Transverse colon (tissue), 4 donors: ENCODE measurements around the gene DGKD. TPM values are rescaled to one million over a fixed set of nuclear protein-coding genes. Genes with fewer than 3 reads are reported as not detected.

Source experiments
- DNase-seq: peaks from one replicate; pipeline ENCODE4 v3.0.0-alpha.2; 2019
- H3K27ac ChIP-seq, 4 donors: fragments of 200-600 bp; sonication (generic); 2 replicates each; pipeline ENCODE4 v1.5.1; 2016 to 2018; ENCODE audit warnings: inconsistent platforms in 4 of 4
- H3K27me3 ChIP-seq: fragments of 200-600 bp; sonication (generic); 2 replicates; pipeline ENCODE4 v1.5.1; 2017; ENCODE audit warnings: inconsistent platforms
- H3K36me3 ChIP-seq, 4 donors: fragments of 200-600 bp; sonication (generic); 2 replicates each; pipeline ENCODE4 v1.5.1; 2017 to 2019; ENCODE audit warnings: inconsistent platforms in 4 of 4
- H3K4me1 ChIP-seq, 4 donors: fragments of 200-600 bp; sonication (generic); 2 replicates each; pipeline ENCODE4 v1.5.1; 2017 to 2020; ENCODE audit warnings: inconsistent platforms in 4 of 4
- H3K4me3 ChIP-seq, 4 donors: fragments of 200-600 bp; sonication (generic); 1 replicate in 1 of 4; 2 replicates in 3 of 4; pipeline versions ENCODE4 v1.5.1 to v1.6.1; 2017 to 2019; ENCODE audit warnings: inconsistent platforms in 4 of 4
- H3K9me3 ChIP-seq, 2 donors: fragments of 200-600 bp; sonication (generic); 2 replicates each; pipeline ENCODE4 v1.5.1; 2017 to 2019; ENCODE audit warnings: inconsistent platforms in 2 of 2
- CTCF ChIP-seq, 5 experiments: fragments of 200-600 bp in 3 of 5; fragments of 450-650 bp in 2 of 5; sonication (generic) in 3 of 5; IDR thresholded peaks; 1 replicate in 2 of 5; 2 replicates in 3 of 5; pipeline ENCODE4 v1.5.1; 2016 to 2017; ENCODE audit warnings: antibody characterized with exemption in 5 of 5, inconsistent platforms in 3 of 5, mild to moderate bottlenecking in 2 of 5, moderate library complexity in 1 of 5
- EP300 ChIP-seq: sonication (generic); formaldehyde crosslinking; IDR thresholded peaks from one replicate; pipeline ENCODE4 v1.6.1; 2017; ENCODE audit warnings: antibody characterized with exemption, low read depth
- POLR2A ChIP-seq: fragments of 450-650 bp; IDR thresholded peaks from one replicate; pipeline ENCODE4 v1.6.1; 2016; ENCODE audit warnings: antibody characterized with exemption, mild to moderate bottlenecking, moderate library complexity
- POLR2AphosphoS5 ChIP-seq, 3 donors: sonication (generic); formaldehyde crosslinking; IDR thresholded peaks; one replicate each; pipeline ENCODE4 v1.6.1; 2016; ENCODE audit warnings: antibody characterized with exemption in 3 of 3
- WGBS, 2 donors: methylation state at CpG; one replicate each; pipeline ENCODE4 v1.1.5; 2018; ENCODE audit warnings: low coverage in 1 of 2; 5-methylcytosine and 5-hydroxymethylcytosine counted together
- in situ Hi-C, 4 donors: fragments of 200-750 bp; cut with MboI; loops; one replicate each; pipeline versions ENCODE4 v1.15.0 to v1.15.1; 2017; ENCODE audit warnings: low sequenced_read_pairs in 3 of 4, low pct_ligation_motif_present in 1 of 4, low pct_unique_long_range_greater_than_20kb in 1 of 4
- intact Hi-C: fragments of 100-400 bp; cut with DNase I; formaldehyde crosslinking; loops from one replicate; pipeline ENCODE4 v1.15.1; 2023; ENCODE audit warnings: low total_unique reads
- total RNA-seq, 4 donors: library from RNA; depleted of rRNA; stranded (reverse); fragments of >200 nt; gene quantifications; one replicate each; pipeline ENCODE4 v1.1.0, GENCODE V29; 2016

Gene DGKD
- total RNA-seq, 4 donors from 2014 or later, result 55.7 to 166 (median 91.5) TPM

- no peak overlapping the region for H3K27ac ChIP-seq
- peaks cover 0 to 22% (median 5%) of the 10 kb centered on the region in 4 donors for H3K36me3 ChIP-seq
- WGBS, 2 donors, result 93% methylated on average over 29 of the region's 29 CpGs; no CpG with 5 or more reads in 1 of the 2 donors
- no peaks in the 10 kb centered on the region for H3K9me3 ChIP-seq
- intact Hi-C loops (no loop called here), in situ Hi-C loops (no loop called here)
- H3K4me1 ChIP-seq, result peaks cover 0 to 6% (median 1%) of the 10 kb centered on the region in 4 donors
- no peak overlapping the region for H3K4me3 ChIP-seq
- TF ChIP-seq POLR2A (no peak), POLR2AphosphoS5 (IDR thresholded peaks at IDR 0.05) (no peak), CTCF (IDR thresholded peaks at IDR 0.05) (no peak), EP300 (no peak)
- no peaks in the 10 kb centered on the region for H3K27me3 ChIP-seq
- DNase-seq, result no peak
These were observed 123.5 kb downstream of the DGKD start for GRCh38 chr2:233477548-233478433.

- Histone ChIP-seq H3K9me3 (no peaks in the 10 kb centered on the region), H3K4me3 (no peak overlapping the region), H3K27ac (no peak overlapping the region), H3K36me3 (peaks cover 0 to 38% (median 8%) of the 10 kb centered on the region in 4 donors), H3K27me3 (no peaks in the 10 kb centered on the region), H3K4me1 (peaks cover 0 to 6% (median 1%) of the 10 kb centered on the region in 4 donors)
- WGBS, 2 donors, result 80 to 87% methylated on average over 1 to 27 of the region's 27 CpGs
- no peak for TF ChIP-seq POLR2A
- no peak for DNase-seq
- intact Hi-C loops, result no loop called here
- in situ Hi-C loops, result no loop called here
These were observed 125.6 kb downstream of the DGKD start for GRCh38 chr2:233479616-233480489.

GRCh38 chr2:233480490-233481202 is 126.4 kb downstream of the DGKD start:
- H3K9me3 ChIP-seq, result no peaks in the 10 kb centered on the region
- no peak overlapping the region for H3K4me3 ChIP-seq
- no peaks in the 10 kb centered on the region for H3K27me3 ChIP-seq
- 80 to 90% methylated on average over 2 to 21 of the region's 21 CpGs for WGBS, 2 donors
- DNase-seq, result peak; percentile 52
- peaks cover 0 to 46% (median 11%) of the 10 kb centered on the region in 4 donors for H3K36me3 ChIP-seq
- in situ Hi-C loops (no loop called here), intact Hi-C loops (no loop called here)
- H3K27ac ChIP-seq, result peak overlapping the region in 2 of 4 donors; percentile 22 to 65
- H3K4me1 ChIP-seq, result peaks cover 0 to 6% (median 1%) of the 10 kb centered on the region in 4 donors
- TF ChIP-seq POLR2A, result no peak
- TF ChIP-seq CTCF (IDR thresholded peaks at IDR 0.05), result peak in 3 of 5 experiments; percentile 6 to 36 (median 10)

- TF ChIP-seq POLR2A (no peak), CTCF (IDR thresholded peaks at IDR 0.05) (no peak), EP300 (no peak), POLR2AphosphoS5 (IDR thresholded peaks at IDR 0.05) (peak in 2 of 3 donors; percentile 16 to 25)
- WGBS, 2 donors, result 67 to 79% methylated on average over 4 to 22 of the region's 22 CpGs
- no peaks in the 10 kb centered on the region for H3K9me3 ChIP-seq
- no peaks in the 10 kb centered on the region for H3K27me3 ChIP-seq
- H3K27ac ChIP-seq, result peak overlapping the region in 2 of 4 donors; percentile 22 to 65
- in situ Hi-C loops (no loop called here), intact Hi-C loops (no loop called here)
- H3K4me3 ChIP-seq, result no peak overlapping the region
- H3K4me1 ChIP-seq, result peaks cover 0 to 6% (median 1%) of the 10 kb centered on the region in 4 donors
- no peak for DNase-seq
- peaks cover 0 to 47% (median 13%) of the 10 kb centered on the region in 4 donors for H3K36me3 ChIP-seq
These were observed 127.3 kb downstream of the DGKD start for GRCh38 chr2:233481368-233482142.
